D721Med (cell line): ENCODE results near the gene AMACR.

Experiments
- DNase-seq: peaks from one replicate; pipeline ENCODE4 v3.0.0; 2011; ENCODE audit warnings: low spot score; ENCODE audit not compliant: insufficient read length
- FAIRE-seq: peaks from 2 replicates; lab custom pipeline; 2011; peaks lifted over from hg19 to GRCh38; lab: Jason Lieb, UNC
- TF ChIP-seq, protein P1 (sequence below): IDR thresholded peaks from 2 replicates; pipeline ENCODE4 v1.5.1; 2012; ENCODE audit warnings: mild to moderate bottlenecking, control low read depth; ENCODE audit not compliant: insufficient read depth; ENCODE audit errors: missing control alignments

Gene AMACR

DNA sequence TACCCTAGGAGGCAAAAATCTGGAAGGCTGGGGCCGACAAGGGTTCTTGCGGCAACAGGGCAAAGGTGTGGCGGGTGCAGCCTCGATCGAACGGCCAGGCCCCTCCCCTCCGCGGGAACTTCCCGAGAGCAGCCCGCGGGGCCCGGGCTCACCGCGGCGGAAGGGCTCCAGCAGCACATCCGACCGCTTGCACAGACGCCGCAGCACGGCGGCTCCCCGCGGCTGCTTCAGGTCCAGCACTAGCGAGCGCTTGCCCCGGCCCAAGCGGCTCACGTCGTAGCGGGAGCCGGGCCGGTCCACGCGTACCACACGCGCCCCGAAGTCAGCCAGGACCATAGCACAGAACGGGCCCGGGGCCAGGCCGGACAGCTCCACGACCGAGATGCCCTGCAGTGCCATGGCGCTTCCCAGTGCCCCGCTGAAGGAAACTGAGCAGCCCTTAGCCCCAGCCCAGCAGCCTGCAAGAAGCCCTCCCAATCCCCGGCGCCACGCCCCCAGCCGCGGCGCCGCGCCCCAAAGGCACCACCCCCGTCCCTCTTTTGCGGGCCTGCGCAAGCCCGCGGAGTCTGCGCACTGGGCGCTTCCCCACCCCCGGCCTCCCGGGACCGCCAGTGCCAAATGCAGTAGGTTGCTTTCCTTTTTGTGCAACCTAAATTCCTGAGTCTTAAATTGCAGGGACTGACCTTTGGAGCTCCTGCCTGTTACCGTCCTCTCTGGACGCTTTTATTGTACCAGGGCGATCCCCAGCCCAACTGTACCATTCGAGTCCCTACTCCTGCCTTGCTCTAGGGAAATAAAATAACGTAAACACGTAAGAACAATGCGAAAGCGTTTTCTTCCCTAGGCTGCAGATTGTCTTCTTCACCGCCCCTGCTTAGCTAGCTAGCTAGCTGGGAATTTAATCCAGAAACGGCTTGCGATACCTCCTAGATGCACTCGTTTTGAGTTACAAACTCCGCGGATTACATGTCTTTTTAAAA, at the start of gene AMACR:
Gene AMACR, minus strand, starts transcription at position 430 of the 980 bp plus-strand sequence. Its CDS starts 31 bp downstream, at position 399.
- peak; percentile 68 for DNase-seq
- FAIRE-seq: no peak
- TF ChIP-seq, protein P1, sequence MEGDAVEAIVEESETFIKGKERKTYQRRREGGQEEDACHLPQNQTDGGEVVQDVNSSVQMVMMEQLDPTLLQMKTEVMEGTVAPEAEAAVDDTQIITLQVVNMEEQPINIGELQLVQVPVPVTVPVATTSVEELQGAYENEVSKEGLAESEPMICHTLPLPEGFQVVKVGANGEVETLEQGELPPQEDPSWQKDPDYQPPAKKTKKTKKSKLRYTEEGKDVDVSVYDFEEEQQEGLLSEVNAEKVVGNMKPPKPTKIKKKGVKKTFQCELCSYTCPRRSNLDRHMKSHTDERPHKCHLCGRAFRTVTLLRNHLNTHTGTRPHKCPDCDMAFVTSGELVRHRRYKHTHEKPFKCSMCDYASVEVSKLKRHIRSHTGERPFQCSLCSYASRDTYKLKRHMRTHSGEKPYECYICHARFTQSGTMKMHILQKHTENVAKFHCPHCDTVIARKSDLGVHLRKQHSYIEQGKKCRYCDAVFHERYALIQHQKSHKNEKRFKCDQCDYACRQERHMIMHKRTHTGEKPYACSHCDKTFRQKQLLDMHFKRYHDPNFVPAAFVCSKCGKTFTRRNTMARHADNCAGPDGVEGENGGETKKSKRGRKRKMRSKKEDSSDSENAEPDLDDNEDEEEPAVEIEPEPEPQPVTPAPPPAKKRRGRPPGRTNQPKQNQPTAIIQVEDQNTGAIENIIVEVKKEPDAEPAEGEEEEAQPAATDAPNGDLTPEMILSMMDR: no peak

GRCh38 chr5:34057569-34057968, 49.7 kb upstream of the AMACR start:
- FAIRE-seq (no peak), DNase-seq (no peak)
- TF ChIP-seq, protein P1: no peak

DNA sequence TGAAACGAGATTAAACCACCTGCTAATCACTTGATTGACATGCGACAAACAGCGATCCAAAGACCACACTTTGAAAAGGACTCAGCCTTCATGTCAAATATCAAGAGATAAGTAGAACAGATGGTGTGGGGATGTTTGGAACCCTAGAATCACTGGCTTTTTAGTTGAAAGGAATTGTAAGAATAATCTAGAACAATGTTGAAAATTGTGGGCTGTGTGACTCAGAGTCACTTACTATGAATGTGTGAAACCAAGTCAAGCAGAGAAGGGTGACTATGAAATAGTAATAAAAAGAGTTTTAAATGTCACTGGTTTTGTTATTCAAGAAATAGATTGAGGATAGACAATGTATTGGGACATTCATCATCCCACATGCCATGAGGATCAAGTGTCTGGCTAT, 49.3 kb upstream of the AMACR start:
- DNase-seq: no peak
- TF ChIP-seq, protein P1: no peak
- FAIRE-seq: no peak

DNA sequence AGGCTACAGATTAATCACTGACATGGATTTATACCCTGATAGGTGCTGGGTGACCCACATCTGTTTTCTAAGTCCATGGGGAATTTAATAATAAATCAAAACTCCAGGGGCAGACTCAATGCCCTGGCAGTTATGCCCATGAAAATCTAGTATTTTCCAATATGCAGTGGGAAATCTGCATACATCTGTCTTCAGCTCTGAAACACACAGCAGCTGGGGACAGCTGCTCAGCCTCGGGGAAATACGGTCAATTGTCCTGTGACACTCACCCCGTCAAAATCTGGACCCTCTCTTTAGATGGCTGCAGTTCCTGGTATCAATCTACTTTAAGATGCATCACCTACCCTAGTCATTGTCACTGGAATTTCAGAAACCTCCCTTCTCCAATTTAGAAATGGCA, 47.8 kb upstream of the AMACR start:
- DNase-seq: no peak
- TF ChIP-seq, protein P1: no peak
- no peak for FAIRE-seq

- TF ChIP-seq, protein P1: no peak
Measured at GRCh38 chr5:34054400-34054729, 46.5 kb upstream of the AMACR start.

DNA sequence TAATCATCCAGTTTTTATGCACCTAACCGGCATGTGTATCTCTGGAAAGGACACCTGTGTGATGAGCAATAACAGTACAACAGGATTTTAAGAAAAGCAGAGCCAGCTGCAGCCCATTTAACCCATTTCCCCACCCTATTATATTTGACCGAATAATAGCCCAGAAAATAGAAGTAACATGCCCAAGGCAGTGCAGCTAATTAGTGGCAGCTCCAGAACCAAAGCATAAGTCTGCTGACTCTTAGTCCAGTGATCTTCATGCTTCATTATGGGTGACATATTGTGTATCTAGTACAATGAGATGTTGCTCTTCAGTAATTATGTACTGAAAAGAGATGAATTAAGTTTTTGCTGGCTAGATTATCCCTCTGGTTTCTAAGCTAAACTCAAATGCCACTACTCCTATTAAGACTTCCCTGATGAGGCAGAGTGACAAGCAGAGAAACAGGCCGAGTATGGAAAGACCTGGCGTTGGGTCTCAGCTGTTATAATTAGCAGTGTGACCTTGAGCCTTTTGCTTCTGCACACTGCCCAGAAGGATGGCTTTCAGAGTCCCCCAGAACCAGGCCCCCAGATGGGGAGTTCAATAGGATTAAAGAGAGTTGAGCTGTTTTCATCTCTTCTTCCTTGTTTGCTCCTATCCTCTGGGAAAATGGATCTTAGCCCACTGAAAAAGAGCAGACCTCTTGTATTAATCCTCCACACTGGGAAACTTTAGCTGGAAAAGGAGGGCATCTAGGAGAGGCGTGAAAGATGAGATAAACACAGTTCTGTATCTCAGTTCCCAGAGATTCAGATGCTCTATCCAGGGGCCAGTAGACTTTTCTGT, 45.9 kb upstream of the AMACR start:
- TF ChIP-seq, protein P1: no peak
- no peak for FAIRE-seq
- no peak for DNase-seq

More at GRCh38 chr5:34054400-34054729, 46.5 kb upstream of the AMACR start:
- FAIRE-seq: no peak
- no peak for DNase-seq

GRCh38 chr5:34053133-34053532, 45.3 kb upstream of the AMACR start:
- no peak for FAIRE-seq

More at GRCh38 chr5:34053133-34053532, 45.3 kb upstream of the AMACR start:
- no peak for DNase-seq
- TF ChIP-seq, protein P1: no peak
